ENCODE data around the gene OR6X1.
A peak's percentile ranks its signal among the peaks of the same experiment; 100 is the strongest.
"Not testable (repeated sequence)": the region's sequence is repeated elsewhere in the genome, so short reads cannot be mapped to it uniquely, and the experiment has no call there.

The OR6X1 gene

DNA sequence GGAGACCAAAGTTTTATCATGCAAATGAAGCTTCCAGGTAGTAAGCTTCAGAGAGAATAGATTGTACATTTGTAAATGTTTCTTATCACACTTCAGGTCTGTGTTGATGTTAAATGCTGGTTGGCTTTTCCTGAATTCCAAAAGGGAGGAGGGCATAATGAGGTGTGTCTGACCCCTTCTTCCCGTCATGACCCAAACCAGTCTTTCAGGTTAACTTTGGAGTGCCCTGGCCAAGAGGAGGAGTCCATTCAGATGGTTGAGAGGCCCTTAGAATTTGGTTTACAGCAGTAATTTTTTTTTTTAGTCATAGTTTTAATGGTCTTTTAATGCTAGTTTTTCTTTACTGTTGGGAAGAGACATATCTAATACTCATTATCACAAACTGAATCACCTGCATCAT lies 2.5 kb downstream of the OR6X1 start:
- no peak for DNase-seq

DNA sequence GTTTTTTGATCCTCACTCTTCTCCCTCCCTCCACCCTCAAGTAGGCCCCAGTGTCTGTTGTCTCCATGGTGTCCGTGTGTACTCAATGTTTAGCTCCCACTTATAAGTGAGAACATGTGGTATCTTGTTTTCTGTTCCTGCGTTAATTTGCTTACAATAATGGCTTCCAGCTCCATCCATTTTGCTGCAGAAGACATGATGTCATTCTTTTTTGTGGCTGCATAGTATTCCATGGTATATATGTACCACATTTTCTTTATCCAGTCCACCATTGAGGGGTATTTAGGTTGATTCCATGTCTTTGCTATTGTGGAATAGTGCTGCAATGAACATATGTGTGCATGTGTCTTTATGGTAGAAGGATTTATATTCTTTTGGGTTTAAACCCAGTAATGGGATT lies 6.0 kb downstream of the OR6X1 start:
- DNase-seq, result not testable (repeated sequence)

DNA sequence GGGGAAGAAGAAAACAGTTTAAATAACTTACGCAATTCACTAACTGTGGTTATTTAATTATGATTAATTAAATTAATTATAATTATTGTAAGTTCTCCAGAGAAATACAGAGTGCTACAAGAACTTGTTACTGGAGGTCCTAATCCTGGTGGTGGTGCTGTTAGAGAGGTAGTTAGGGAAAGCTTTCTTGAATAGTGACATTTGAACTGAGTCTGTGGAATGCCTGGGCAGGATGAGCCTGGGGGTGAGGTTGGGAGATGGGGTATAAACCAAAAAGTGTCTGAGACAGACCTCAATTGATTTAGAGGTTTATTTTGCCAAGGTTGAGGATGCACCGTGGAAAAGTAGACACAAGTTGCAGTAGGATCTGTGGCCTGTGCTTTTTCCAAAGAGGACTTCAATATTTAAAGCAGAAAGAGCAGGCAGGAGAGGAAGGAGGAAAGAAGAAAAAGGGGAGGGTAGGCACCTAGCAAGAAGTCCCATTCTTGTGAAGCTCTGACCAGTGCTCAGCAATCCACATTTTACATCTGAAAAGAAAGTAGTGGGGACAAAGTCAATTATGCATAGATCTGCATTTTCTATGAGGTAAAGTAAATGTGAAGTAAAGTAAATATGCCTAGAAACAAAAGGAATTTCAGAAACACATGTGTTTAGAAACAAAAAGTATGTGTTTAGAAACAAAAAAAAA lies 8.4 kb downstream of the OR6X1 start:
- no peak for DNase-seq

DNA sequence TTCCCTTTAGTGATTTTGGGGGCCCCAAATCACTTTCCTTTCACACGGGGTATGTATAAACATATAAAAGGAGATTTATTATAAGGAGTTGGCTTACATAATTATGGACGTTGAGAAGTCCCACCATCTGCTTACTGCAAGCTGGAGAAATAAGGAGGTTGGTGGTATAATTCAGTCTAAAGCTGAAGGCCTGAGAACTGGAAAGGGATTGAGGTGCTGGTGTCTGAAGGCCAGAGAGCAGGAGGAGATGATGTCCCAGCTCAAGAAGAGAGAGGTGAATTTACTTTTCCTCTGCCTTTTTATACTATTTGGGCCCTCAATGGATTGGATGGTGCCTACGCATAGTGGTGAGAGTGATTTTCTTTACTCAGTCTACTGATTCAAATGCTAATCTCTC lies 11.6 kb downstream of the OR6X1 start:
- no peak for DNase-seq

GRCh38 chr11:123742031-123742723 lies 12.1 kb downstream of the OR6X1 start:
- DNase-seq, result no peak

DNA sequence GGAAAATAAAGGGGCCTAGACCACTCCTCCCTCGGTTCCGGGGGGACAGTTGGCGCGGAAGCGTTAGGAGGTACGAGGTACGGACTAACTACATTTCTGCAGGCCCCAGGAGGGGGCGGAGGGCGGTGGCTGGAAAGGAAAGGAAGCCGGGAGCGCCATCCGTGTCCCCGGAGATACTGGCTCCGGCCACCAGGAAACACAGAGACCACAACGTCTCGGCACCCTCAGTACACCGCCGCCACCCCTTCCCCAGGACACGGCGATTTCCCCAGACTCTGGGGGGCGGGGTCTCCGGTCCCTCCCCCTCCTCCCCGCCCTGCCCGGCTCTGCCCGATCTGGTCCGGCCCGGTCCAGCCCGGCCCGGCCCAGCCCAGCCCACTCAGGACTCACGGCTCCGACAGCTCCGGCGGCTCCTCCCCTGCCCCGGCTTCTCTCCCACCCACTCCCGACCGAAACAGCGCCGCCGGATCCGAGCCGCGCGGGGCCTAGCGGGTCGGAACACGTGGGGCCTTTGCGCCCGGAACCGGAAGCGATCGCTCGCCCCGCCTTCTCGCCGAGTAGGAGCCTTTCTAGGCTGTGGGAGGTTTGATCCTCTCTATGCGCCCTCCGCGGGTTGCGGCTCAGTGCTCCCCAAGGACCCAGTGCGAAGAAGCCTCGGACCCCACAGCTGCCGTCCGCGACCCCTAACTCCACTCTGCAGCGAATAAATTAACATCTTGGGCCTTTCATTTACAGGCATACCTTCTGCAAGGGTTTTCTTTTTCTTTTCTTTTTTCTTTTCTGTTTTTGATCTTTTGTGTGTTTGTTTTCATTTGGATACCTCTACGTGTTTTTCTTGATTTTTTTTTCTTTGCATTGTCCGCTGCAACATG lies 12.9 kb downstream of the OR6X1 start, which contains the start of gene ZNF202:
ZNF202 (minus strand) TSS at position 502 of the 872 bp plus-strand sequence. CDS start 10,772 bp downstream, outside the sequence.
- peak; percentile 93 for DNase-seq

DNA sequence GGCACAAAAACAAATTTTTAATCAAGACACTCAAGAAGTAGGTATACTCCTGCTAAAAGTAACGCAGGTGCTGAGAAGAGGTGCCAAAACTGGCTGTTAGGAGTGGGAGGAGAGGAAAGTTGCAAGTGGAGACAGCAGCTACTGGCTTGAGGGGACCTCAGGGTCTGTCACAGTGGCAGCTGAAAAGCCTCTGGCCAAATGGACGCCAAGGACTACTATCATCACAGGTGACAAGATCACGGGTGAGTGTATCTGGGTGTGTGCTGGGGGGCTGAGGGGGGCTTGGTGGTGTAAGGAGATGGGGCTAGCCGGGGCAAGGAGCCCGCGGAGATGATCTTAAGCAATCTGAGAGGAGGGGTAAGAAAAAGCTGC lies 13.5 kb downstream of the OR6X1 start:
- no peak for DNase-seq

DNA sequence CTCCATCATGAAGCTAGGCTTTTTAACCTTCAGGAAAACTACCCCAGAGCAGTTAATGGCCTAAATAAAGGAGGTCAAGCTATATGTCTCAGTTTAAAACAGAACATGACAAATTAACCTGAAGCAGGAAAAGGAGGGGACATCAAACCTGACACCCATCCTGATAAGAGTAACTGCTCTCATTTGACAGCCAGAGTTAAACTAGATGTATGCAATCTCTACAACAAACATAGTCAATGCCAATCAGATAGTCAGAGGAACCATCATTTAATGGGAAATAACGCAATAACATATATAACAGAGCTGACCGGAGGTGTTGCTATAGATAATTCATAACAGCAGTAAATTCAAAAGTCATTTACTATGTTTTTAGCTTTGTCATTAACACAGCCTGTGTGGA lies 15.9 kb downstream of the OR6X1 start:
- no peak for DNase-seq

- no peak for DNase-seq
Observed at GRCh38 chr11:123736769-123737168, 17.5 kb downstream of the OR6X1 start.

DNA sequence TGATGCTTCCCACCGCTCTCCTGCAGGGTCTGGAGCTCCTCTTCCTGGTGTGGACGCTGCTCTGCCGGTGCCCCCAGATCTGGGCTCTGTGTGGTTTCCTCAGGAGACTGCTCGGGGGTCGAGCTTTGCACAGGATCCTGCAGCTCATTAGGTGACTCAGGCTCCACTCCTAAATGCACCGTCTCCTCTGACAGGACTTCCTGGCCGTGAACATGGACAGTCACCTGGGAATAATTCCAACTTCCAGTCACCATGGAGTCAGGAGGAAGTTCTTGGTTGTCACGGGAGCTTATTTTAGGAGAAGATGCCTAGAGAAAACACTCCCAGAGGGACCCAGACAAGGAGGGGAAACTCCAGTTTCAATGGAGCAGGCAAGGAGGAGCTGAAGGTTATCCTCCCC lies 24.7 kb downstream of the OR6X1 start:
- no peak for DNase-seq

GRCh38 chr11:123725995-123726655 lies 28.2 kb downstream of the OR6X1 start:
- DNase-seq, result no peak

DNA sequence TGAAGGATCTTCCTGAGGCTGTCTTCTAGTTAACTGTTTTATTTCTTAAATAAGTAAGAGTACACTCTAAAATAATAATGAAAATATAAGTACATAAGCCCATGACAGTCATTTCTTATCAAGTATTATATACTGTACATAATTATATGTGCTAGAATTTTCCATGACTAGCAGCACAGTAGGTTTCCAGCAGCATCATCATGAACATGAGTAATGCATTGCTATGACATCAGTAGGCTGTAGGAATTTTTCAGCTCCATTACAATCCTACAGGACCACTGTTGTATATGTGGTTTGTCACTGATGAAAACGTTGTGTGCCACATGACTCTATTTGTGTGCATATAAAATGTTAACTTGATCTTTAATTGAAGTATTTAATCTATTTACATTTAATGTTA lies 34.9 kb downstream of the OR6X1 start:
- DNase-seq, result no peak

GRCh38 chr11:123718469-123718868 lies 35.8 kb downstream of the OR6X1 start:
- no peak for DNase-seq

- no peak for DNase-seq
Observed at GRCh38 chr11:123718063-123718462, 36.3 kb downstream of the OR6X1 start.

DNA sequence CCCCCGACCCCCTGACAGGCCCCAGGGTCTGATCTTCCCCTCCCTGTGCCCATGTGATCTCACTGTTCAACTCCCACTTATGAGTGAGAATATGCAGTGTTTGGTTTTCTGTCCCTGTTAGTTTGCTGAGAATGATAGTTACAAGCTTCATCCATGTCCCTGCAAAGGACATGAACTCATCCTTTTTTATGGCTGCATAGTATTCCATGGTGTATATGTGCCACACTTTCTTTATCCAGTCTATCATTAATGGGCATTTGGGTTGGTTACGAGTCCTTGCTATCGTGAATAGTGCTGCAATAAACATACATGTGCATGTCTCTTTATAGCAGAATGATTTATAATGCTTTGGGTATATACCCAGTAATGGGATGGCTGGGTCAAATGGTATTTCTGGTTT lies 41.7 kb downstream of the OR6X1 start:
- not testable (repeated sequence) for DNase-seq

DNA sequence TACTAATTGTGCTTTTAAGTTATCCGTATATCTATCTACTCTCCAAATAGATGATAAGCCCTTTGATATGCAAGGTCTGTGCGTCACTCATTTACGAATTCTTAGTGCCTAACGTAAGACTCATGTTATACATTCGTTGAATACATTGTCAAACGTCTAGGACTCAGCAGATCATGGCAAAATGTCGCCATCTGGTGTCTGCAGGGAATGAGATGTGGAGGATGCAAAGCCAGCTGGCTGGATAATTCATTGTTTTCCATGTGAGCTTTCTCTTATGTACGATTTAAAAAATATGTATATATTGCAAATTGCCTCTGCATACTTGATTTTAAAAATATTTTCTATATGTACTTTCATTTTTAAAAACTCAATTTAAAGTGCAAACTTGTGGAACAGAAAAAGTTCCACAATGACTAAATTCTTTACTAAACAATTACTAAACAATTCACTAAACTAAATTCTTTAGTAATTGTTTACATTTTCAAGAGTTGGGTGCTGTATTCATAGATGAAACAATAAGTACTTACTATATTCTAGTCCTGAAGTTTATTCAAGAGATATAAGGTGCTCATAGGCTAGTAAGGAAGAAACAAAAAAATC lies 46.6 kb downstream of the OR6X1 start:
- DNase-seq, result peak; percentile 61

GRCh38 chr11:123707206-123707605 lies 47.1 kb downstream of the OR6X1 start:
- no peak for DNase-seq

GRCh38 chr11:123704341-123704740 lies 50.0 kb downstream of the OR6X1 start:
- no peak for DNase-seq

Data from activated naive CD4-positive, alpha-beta T cell treated with anti-CD3 and anti-CD28 coated beads, Interleukin-2, amount 50 U/mL, for 16 hours (primary cell).